GM21390 (cell line): ENCODE measurements around the gene GTF2A1.
"Not testable (repeated sequence)": the region's sequence is repeated elsewhere in the genome, so short reads cannot be mapped to it uniquely, and the experiment has no call there.

Experiments
- ATAC-seq: cut with Tn5 transposase; IDR thresholded peaks from one replicate; pipeline ENCODE4 v1.9.1; 2021; ENCODE audit not compliant: unreplicated experiment

The GTF2A1 gene

DNA sequence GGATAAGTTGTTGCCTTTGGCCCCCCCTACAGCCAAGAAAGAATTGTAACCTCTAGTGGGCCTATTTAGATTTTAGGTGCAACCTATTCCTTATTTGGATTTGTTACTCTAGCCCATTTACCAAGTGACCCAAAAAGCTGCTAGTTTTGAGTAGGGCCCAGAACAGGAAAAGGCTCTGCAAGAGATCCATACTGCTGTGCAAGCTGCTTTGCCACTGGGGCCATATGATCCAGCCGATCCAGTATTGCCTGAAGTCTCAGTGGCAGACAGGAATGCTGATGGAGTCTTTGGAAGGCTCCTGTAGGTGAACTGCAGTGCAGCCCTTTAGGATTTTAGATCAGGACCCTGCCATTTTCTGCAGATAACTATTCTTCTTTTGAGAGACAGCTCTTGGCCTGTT lies 12.9 kb upstream of the GTF2A1 start:
- no peak for ATAC-seq

DNA sequence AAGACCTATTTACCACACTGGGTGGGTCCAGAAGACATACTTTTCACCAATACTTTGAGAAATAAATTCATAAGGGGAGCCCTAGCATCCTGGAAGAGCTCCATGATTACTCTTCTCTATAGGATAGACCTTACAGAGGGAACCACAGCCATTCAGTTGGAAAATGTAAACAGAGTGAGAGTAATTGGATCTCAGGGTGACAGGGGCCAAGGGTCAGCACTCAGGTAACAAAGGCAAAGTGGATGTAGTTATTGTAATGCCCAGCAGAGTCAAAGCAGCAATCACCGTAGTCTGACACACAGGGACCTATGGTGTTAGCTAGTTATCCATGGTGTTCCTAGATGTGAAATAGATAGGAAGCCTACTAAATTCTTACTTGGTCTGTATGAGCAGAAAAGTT lies 10.8 kb upstream of the GTF2A1 start:
- no peak for ATAC-seq

DNA sequence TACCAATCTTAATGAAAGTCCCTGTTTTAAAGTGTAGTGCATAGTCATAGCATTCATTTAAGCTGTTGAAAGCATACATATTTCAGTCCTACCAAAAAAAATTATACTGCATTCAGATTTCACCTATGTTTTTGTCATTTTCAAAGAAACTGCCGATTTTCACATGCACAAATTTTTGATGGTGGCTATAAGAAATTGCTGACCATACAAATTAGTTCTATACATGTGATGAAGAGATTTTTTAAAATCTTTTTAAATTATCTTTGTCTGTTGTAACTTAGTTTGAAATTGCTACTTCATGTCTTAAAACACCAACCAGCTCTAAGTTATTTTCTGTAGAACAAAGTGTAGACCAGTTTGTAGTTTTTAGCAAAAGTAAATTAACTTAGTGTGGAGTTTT lies 3.5 kb upstream of the GTF2A1 start:
- ATAC-seq = no peak

DNA sequence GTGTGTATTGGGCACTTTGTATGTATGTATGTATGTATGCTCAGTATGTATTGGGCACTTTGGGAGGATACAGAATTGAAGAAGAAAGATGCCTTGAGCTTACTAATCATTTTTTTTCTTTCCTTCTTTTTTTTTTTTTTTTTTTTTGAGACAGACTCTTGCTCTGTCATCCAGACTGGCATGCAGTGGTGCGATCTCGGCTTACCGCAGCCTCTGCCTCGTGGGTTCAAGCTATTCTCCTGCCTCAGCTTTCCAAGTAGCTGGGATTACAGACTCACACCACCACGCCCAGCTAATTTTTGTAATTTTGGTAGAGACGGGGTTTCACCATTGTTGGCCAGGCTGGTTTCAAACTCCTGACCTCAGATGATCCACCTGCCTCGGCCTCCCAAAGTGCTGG lies 3.0 kb upstream of the GTF2A1 start:
- ATAC-seq = not testable (repeated sequence)

DNA sequence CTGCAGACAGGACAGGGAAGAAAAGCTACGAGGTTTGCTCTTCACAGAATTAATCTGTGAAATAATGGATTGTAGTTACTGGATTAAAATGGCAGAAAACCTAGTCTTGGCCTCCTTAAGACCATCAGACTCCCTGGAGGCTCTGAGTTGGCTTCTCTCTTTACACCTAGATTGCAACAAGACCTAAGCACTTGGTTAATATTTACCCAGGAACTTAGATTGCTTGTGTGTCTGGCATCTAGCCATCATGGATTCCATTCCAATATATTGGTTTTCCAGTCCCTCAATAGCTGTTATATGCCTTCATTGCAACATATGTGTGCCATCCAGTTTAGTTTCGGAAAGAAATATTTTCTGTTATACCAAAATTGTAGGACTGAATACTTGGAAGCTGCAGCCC lies 1.9 kb upstream of the GTF2A1 start:
- ATAC-seq = no peak

DNA sequence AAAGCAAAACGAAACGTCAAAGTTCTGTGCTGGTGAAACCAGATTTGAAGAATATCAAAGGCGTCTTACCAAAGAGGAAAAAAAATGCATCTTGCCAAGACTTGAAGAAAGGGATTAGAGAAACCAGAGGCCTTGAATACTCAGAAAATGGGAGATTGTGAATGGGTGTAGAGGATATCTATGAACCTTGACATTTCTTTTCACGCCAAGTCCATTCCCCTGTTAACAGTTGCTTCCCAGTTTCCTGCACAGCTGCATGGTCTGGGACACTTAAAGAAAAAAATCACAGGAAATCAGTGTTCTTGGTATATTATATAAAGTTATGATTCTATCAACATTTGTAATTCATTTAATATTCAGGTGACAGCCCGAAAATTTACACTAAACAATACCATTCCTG lies 1.4 kb upstream of the GTF2A1 start:
- no peak for ATAC-seq

DNA sequence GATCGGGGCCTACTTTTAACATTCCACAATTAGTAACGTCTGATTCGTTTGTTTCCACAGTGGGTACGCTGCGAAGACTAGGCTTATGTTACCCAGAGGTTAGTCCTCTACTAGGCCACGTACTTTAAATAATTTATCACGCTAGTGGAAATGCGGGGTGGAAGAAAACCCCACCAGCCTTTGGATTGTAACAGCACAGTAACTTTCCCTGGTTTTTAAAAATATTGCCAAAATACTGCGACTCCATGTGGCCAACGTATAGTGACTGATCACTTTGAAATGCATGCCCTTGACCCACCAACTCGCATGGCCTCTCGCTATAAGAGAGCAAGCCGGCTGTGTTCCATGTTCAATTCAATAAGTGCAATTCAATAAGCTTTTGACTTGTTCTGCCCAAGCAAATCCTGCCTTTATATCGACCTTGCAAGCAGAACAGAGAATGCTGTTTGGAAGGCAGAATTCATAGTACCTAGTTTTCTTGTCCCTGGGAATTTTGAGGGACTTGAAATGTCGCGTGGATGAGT lies 882 bp upstream of the GTF2A1 start:
- ATAC-seq = no peak

DNA sequence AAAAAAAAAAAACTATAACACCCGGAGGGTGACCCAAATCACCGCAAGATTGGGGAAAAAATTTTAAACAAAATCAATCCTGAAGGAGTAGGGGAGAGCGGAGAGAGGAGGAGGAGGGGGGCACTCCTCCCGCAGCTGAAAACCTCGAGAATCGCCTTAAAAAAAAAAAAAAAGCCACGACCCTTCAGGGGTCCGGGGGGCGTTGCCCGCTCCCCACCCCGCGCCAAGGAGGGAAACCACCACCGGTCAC lies 254 bp downstream of the GTF2A1 start:
- ATAC-seq = no peak

DNA sequence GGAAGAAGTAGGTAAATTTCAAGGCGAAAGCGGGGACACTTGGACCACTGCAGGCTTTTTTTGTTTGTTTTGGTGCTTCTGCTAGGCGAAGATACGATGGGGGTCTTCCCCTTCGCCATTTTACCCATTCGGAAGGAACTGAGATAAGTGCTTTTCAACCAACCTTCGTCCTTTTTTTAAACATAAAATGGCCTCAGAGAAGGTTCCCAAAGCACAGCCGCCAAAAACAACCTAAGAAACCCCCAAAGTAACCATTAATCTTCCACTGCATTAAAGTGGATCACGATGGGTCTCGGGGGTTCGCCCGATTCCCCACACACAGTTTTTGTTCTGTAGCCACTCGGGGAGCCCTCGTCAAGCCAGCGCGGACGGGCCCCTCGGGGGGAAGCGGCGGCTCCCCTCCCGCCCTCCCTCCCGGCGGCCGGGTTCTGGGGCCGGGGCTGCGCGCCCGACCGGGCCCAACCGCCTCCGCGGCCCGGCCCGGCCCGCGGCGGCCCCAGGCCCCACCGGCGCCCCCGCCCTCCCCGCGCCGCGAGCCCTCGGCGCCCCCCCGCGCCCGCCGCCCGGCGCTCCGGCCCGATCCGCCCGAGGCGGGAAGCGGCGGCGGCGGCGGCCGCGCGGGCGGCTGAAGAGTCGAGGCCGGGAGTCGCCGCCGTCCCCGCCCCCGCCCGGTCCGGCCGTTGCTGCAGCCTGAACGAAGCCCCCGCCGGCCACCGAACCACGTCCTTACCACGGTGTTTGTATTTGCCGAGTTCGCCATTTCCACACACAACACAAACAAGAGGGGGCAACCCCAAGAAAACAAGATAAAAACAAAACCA lies 790 bp downstream of the GTF2A1 start:
- ATAC-seq = no peak

DNA sequence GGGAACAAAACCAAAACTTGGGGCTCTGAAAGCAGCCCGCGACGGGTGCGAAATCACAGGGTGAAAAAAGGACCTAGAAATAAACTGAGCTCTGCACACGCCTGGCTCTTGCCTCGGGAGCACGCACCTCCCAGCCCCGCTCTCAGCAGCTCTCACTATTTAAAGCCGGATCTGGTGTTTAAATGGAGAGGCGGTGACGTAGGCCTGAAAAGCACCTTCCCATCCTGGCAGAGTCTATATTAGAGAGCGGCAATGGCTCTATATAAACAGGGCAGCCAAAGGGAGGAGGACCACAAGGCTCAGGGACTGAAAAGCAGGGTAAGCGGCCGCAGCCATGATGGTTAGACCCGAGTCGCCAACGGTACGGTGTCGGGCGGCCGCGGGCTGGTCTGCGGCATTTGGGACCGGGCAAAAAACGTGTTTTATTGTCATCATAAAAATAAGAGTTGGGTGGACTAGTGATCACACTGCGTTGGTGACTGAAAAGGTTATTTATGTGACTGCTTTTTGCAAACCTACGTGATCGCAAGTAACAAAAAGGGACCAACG lies 1.5 kb downstream of the GTF2A1 start:
- peak; percentile 57 for ATAC-seq

DNA sequence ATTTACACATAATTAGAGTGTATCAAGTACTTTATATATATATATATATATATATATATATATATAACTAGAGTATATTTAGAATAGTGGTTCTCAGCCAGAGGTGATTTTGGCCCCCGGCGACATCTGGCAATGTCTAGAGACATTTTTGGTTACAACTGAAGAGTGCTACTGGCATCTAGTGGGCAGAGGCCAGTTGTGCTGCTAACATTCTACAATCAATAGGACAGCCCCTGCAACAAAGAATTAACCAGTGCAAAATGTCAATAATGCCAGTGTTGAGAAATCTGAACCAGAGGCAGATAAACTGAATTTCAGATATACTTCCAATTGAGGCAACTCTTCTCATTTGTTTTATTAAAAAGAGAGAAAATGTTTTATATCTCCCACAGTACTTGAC lies 8.9 kb downstream of the GTF2A1 start:
- peak; percentile 70 for ATAC-seq

DNA sequence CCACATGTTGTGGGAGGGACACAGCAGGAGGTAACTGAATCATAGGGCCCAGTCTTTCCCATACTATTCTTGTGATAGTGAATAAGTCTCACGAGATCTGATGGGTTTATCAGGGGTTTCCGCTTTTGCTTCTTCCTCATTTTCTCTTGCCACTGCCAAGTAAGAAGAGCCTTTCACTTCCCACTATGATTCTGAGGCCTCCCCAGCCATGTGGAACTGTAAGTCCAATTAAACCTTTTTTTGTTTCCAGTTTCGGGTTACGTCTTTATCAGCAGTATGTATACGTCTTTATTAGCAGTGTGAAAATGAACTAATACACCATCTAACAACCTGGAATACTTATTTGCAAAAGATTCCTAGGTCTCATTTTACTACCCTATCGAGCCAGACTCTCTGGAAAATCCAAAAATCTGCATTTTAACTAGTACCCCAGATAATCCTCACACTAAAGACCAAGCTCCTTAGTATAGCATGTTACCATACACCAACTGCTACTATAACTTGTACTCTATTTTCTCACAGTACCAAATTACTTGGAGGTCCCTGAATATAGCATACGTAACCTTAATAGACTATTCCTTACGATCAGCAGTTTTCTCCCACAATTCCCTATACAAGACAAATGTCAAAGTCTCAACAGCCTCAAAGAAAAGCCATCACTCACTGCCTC lies 11.5 kb downstream of the GTF2A1 start:
- peak; percentile 51 for ATAC-seq

DNA sequence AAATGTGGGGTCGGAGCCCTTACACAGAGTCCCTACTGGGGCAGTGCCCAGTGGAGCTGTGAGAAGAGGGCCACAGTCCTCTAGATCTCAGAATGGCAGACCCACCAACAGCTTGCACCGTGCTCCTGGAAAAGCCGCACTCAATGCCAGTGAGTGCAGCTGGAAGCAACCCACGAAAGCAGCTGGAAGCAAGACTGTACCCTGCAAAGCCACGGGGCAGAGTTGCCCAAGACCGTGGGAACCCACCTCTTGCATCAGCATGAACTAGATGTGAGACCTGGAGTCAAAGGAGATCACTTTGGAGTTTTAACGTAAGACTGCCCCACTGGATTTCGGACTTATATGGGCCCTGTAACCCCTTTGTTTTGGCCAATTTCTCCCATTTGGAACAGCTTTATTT lies 12.3 kb downstream of the GTF2A1 start:
- no peak for ATAC-seq

DNA sequence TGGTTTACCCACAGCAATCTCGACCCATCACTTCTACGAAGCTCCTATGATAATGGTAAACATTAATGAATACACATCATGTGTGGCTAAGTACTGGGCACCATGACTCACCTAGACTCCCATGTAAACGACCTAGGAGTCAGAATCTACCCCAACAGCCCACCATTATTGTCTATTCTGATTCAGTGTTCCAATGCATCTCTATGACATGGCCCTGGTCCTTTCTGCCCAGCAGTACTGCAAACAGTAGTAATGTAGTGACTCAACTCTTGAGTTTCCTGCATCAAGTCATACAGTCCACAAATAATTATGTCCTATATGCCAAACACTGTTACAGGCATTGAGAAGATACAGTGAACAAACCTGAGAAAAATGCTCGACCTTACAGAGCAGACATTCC lies 14.6 kb downstream of the GTF2A1 start:
- ATAC-seq = no peak

DNA sequence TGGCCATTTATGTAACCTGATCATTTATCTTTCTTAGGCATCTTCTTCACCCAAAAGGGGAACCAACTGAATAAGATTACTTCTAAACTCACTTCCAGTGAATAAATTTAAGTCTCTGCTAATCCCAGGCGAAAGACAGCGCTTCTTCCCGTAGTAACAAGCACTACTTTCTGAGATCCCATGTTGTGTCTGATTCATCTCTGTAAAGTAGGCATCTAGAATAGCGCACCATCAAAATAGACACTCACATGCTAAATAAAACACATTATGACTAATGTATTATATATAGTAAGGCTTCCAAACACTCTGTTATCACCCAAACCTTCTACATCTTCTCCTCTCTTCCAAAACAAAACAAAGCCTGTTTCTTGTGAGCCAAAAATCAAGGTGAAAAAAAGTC lies 15.1 kb downstream of the GTF2A1 start:
- ATAC-seq = no peak

DNA sequence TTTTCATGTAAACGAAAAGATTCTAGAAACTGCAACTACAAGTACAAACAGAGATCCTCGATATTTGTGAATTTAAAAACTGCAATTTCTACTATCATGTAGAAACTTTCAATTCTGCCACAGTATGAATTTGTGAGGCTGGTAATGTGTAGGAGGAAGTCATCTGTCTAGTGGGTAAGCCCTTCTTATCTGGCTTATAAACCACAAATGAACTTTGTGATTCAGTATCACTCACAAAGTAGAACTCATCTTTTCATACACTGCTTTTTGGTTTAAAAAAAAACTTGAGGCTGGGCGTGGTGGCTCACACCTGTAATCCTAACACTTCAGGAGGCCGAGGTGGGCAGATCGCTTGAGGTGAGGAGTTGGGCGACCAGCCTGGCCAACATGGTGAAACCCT lies 20.7 kb downstream of the GTF2A1 start:
- no peak for ATAC-seq

DNA sequence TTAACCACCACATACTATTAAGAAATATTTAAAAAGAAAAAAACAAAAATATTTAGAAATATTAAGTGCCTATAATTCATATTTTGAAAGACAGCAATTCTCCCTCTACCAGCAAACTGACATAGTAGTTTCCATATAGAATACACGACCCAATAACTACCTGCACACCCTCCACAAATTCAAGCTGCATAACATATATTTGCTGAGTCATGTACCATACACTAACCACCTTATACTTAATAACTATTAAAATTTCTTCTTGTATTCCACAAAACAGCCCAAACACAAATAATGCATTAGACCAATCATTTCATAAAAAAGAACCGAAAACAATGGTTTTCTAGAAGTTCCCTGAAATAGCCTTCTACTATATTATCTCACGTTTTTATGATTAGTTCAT lies 21.7 kb downstream of the GTF2A1 start:
- no peak for ATAC-seq

DNA sequence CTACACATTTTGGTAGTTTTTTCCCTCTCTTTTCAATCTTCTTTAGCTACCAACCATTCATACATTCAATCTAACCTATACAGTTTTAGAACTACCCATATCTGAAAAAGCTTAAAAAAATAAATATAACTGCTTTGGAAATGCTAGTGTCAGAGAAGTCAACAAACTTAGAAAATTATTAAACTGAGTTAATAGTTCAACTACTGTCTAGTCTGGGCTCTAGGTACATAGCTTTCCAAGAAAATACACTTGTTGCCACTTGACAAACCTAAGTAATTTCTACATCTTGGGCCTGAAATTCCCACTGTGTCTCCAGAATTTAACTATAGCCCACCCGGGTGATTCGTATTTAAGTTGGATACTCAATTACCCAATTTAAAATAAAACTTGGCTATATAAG lies 22.1 kb downstream of the GTF2A1 start:
- ATAC-seq = no peak

DNA sequence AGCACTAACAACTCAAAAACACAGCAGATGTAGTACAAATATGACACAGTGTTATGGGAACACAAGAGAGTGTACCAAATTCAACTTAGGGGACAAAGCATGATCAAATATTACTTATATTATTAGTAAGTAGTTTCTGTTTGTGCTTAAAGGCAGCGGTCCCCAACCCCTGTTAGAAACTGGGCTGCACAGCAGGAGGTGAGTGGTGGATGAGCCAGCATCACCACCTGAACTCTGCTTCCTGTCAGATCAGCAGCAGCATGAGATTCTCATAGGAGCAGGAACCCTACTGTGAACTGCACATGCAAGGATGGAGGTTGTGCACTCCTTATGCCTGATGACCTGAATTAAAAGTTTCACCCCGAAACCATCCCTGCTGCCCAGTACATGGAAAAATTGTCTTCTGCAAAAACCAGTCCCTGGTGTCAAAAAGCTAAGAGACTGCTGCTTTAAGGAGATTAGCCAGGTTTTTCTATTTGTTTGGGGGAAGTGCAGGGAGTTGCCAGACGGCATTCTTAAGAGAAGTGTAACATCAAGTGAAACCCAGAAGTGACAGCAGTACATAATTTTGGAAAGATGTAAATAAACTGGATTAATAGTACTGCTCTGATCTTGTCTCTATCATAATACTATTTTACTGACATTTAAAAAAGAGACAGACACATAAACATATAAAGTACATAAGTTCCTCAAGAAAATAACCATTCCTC lies 26.7 kb downstream of the GTF2A1 start:
- ATAC-seq = peak; percentile 72

DNA sequence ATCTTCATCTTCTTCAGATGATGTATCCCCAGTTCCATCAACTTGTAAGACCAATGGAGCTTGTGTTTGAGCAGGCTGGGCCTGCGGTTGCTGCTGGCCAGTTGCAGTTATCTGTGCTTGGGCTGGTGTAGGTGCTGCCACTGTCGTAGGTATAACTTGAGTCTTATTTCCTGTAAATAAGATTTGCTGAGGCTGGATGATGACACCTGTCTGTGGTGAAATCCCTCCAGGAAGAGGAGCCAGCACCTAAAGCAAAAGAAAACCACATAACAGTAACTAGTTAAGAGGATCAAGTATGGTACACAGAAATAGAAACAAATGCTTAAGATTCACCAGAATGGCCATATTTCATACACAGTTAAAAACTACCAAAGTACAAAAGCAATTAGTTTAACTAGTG lies 28.2 kb downstream of the GTF2A1 start:
- ATAC-seq = no peak

DNA sequence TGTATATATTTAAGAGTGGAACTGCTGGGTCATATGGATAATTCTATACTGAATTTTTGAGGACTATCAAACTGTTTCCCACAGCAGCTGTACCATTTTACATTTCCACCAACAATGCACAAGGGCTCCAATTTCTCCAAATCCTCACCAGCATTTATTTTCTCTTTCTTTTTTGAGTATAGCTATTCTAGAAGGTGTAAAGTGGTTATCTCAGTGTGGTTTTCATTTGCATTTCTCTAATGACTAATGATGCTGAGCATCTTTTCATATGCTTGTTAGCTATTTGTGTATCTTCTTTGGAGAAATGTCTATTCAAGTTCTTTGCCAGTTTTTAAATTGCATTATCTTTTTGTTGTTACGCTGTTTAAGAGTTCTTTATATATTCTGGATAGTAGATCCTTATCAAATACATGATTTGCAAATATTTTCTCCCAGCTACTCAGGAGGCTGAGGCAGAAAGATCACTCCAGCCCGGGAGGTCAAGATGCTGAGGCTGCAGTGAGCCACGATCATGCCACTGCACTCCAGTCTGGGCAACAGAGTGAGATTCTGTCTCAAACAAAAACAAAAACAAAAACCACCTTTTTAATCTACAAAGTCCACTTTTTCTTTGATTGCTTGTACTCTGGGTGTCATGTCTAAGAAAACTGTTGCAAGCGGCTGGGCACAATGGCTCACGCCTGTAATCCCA lies 32.8 kb downstream of the GTF2A1 start:
- peak; percentile 95 for ATAC-seq
